HG02759 (cell line): ENCODE measurements around the gene NHERF1.

ENCODE experiments used
- ATAC-seq: cut with Tn5 transposase; IDR thresholded peaks from one replicate; pipeline ENCODE4 v1.9.1; 2021; ENCODE audit warnings: mild to moderate bottlenecking, moderate library complexity; ENCODE audit not compliant: unreplicated experiment

NHERF1 gene

DNA sequence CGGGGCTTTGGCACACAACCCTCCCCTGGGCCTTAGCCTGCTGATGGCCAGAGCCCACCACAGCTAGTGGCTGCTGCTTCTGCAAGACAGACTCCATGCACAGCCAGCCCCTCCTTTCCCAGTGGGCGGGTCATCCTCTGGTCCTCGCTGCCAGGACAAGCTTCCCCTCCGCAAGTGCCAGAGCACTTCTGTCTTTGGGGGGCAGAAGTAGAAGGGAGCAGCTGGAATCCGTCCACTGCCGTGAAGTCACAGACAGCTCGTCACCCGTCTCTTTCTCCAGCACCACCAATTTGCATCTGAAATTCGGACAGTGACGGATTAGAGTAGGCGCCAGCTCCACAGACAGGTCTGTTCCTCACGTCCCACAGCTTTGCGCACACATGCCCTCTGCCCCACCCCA is 59.0 kb downstream of the NHERF1 start:
- ATAC-seq, result no peak

DNA sequence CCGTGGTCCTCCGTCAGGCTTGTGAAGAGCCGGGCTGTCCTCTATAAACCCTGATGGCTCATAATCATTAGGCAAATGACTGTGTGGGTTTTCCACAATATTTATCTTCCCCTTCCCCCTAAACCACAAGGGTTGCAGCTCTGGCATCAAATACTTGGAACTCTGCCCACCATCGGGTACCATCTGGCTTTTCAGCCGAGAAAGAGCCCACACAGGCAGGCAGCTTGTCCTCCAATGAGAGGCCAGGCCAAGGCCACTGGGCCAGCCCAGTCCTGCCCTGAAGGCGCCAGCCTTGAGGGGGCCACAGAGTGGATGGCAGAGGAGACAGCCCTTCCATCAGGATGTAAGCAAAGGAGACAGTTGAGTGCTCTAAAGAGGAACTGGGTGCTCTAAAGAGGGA is 59.5 kb downstream of the NHERF1 start:
- ATAC-seq, result no peak

DNA sequence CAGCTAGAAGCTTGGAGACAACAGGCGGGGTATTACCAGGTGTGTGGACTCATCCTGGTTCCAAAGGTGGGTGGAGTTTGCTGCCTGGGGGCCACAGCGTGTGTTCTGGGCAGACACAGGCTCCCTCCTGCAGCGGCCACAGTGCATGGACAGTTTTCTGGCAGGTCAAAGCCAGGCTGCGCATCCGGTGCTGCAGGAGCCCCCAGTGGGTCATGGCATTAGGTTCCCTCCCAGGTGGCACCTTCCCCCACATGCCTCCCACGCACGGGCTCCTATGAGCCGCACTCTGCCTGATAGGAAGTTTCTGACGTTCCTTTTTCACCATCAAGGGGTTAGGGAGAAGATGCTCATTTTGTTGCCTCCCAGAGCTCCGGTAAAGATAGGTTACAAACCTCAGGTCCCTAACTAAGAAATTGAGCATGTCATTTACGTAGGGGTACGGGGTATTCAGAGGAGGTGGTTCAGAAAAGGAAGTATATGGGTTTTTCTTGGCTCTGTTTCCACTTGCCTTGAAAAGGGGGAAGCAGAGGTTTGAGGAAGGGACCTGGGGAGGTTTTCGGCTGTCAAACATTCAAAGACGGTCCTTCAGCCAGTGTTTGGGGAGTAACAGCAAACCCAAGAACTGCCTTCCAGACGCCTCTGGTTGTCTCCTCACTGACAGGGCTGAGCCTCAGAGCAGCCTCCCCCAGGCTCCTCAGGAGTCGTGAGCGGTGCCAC is 60.4 kb downstream of the NHERF1 start:
- no peak for ATAC-seq

DNA sequence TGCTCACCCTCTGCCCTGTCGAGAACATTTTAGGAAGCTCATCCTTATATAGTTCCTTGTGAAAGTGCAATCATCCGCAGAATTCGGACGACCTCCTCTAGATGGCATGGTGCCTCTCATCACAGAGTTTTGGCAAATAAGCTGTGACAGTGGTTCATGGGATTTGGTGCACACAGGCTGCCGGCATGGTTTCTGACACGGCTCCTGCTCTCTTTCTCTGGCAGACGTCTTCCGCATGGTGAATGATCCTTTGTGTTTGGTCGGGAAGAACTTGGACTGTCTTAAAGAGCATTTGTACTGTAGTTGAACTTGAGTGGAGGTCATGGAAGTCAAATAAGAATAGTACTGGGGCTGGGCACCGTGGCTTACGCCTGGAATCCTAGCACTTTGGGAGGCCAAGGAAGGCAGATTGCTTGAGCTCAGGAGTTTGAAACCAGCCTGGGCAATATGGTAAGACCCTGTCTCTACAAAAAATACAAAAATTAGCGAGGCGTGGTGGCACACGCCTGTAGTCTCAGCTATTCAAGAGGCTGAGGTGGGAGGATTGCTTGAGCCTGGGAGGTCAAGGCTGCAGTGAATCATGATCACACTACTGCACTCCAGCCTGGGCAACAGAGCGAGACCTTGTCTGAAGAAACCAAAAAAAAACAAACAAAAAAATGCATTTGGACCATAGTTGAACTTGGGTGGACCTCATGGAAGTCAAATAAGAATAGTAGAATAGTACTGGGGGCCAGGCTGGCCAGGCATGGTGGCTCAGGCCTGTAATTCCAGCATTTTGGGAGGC is 62.5 kb downstream of the NHERF1 start:
- no peak for ATAC-seq

DNA sequence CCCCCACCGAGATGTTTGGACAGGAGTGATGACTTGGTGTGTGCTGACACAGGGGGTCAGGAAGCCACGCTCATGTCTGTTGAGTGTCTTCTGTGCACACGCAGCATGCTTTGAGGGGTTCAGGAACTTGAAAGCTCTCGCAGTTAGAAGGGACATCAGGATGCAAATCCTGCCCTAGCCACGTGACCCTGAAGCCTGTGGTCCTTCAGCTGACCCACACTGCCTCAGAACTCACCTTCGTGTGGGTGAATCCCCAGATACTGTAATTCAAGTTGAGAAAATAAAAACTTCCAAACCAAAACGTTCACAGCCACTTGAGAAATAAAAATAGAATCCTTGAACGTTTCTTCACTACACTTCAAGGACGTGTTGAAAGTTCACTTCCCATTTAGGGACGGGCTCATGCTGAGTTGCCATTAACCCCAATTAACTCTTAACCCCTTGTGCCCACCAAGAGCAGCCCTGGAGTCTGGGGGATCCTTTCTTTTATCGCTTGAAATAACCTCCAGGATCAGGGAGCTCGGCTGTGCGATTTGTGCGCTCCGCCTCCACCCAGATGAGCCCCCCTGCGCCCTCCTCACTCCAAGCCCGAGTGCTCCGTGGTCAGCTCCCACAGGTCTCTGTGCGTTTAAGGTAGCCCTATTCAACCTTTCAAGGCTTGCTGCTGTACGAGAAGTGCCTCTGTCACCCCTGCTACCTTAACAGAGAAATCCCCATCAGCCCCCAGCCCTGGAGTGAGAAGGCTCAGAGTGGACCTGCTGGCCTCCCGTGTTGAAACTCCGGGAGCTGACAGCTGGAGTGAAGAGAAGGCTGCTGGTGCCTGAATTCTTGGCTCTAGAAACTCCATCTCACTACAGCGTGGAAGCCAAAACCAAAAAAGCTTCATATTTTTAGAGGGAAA is 63.9 kb downstream of the NHERF1 start:
- ATAC-seq, result no peak

DNA sequence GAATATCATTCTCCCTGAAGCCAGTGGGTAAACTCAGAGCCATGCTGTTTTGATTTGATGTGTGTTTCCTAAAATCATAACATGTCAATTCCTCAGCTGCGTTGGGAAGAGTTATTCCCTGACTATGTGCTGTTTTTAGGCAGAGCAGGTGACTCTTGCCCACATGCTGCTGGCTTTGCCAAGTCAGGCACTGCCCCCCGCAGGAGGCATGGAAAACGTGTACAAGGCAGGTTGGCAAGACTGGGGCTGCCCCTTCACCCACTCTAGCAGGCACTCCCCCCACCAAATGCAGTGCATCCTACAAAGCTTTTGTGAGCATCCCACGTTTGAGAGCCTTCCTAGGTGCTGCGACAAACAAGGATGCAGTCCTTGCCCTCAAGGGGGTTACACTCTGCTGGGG is 66.0 kb downstream of the NHERF1 start:
- ATAC-seq, result no peak

DNA sequence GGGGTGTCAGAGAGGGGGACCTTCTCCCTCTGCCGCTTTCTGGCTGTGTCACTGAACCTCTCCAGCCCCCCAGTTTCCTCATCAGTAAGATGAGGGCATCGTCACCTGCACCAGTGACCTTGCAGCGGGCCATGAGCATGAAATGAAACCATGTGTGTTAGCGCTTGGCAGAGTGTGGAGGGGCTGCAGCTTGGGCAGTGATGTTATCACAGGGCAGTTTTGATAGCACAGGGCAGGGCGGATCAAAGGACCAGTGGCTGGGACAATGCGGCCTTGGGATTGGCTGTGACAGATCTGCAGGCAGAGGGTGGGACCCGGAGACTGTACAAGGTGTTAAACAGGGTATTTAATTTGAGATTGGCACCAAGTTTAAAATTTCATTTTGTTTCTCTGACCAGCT is 66.6 kb downstream of the NHERF1 start:
- ATAC-seq, result no peak

DNA sequence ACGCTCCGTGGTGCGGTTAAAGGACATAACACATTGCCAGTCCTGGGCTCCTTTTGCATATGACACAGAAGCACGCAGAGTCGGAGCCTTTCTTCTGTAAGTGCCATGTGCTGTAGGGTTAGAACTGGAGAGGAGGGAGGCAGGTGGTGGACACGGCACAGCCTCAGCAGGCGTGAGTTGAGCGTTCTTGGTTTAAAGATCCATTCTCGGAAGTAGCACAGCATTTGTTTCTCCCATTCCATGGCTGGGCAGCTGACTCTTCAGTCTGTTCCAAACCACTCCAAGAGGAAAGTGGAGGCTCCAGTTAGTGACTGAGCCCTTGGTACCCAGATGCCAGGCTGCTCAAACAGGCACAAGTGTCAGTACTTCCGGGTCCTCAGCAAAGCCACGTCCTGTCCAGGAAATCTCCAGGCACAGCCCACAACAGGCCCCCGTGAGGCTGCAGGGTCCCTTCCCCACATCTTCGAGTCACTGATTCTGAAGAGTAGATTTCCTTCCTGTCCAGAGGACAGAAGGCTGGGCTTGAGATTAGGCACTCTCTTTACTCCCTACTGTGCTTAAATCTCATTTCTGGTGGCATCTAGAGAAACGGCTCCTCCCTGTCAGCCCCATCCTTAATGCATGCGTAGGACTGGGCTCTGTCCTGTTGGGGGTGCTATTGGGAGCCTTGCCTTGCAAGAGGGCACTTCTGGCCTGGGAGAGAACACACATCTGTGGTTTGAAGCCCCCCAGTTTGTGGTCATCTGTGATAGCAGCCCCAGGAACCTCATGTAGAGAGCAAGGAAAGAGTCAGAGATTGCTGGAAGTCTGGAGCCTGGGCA is 67.3 kb downstream of the NHERF1 start:
- ATAC-seq, result no peak

DNA sequence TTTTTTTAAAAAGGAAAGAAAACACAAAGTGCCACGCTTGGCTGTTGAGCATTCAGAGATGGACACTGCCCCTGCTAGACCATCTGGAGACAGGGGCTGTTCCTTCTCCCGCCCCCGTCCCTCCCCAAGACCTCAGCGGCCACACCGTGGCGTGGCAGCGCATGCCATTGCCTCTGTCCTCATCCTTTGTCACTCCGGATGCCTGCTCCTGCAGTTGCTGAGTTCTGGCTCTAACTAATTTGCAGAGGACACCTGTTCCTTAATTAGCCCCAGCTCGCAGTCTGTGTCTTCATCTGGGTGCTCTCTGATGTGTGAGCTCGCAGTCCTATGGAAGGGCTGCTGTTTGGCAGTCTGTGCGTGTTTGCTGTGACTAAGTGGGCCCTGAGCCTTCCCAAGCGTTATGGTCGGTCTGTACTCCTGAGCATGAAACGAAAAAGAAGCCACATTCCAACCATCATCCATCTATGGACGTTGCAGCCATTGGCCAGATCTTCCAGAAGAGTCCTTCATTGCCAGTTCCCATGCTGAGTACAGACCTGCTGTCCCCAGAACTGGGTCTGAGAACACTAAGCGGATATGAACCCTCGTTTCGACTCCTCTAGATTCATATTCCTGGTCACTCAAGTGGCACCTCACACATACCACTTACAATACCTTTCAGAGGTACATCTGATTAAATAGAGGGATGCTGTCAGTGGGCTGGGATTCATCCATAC is 68.6 kb downstream of the NHERF1 start:
- ATAC-seq, result no peak

DNA sequence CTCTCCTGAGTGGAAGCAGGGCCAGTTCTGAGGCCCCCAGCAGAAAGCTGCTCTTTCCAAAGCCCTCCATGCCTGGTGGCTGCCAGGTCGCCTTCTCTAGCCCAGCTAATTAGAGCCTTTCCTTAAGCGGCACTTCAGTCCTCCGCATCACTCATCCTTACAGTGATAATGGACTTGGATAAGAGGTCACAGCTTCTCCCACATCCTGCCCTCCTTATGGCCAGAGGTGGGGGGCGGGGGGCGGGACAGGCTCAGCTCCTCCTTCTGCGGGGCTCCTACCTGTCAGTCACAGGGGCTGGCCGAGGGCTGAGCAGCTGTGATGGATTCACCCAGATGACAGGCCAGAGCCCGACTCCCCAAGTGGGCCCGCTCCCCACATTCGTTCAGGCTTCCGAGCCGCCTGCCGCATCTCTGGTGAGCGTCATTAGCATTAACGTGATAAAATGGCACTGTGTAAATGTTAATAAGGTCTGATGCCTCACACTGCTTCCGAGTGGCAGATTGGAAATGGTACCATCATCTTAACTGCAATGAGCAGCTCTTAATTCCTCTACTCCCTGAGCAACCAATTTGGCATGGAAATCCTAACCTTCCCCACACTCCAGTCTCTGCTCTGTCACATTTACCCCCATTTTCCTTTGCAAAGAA is 70.0 kb downstream of the NHERF1 start:
- ATAC-seq, result no peak
